ENCODE measurements around the gene COMTD1. TPM values are rescaled to one million over a fixed set of nuclear protein-coding genes. Genes with fewer than 3 reads are reported as not detected.
A peak's percentile ranks its signal among the peaks of the same experiment; 100 is the strongest.

The COMTD1 gene
- total RNA-seq, 1 donor from 2014 or later = 14.2 TPM

GRCh38 chr10:75210282-75211006 lies 25.3 kb downstream of the COMTD1 start, which contains the start of gene VDAC2:
Gene VDAC2, plus strand, starts transcription at chr10:75210796. Its CDS starts 363 bp downstream, at chr10:75211159.
- Mint-ChIP-seq H3K36me3 (ENCODE audit: unreplicated experiment) (no peaks in the 10 kb centered on the region), H3K9me3 (ENCODE audit: unreplicated experiment) (peaks cover 8% of the 10 kb centered on the region), H3K27ac (ENCODE audit: unreplicated experiment) (peak within 1 kb of the TSS; percentile 100), H3K4me1 (ENCODE audit: low read depth, unreplicated experiment) (peaks cover 7% of the 10 kb centered on the region), H3K27me3 (ENCODE audit: unreplicated experiment) (peaks cover 6% of the 10 kb centered on the region), H3K4me3 (ENCODE audit: unreplicated experiment) (peak within 1 kb of the TSS; percentile 99)
- peak; percentile 94 for DNase-seq
- no peak for TF ChIP-seq CTCF (IDR thresholded peaks at IDR 0.05; ENCODE audit: partially characterized antibody, unreplicated experiment)

- H3K27me3 Mint-ChIP-seq (ENCODE audit: unreplicated experiment) = peaks cover 6% of the 10 kb centered on the region
- H3K4me1 Mint-ChIP-seq (ENCODE audit: low read depth, unreplicated experiment) = peaks cover 7% of the 10 kb centered on the region
- no peak for TF ChIP-seq CTCF (IDR thresholded peaks at IDR 0.05; ENCODE audit: partially characterized antibody, unreplicated experiment)
- no peaks in the 10 kb centered on the region for H3K36me3 Mint-ChIP-seq (ENCODE audit: unreplicated experiment)
- H3K4me3 Mint-ChIP-seq (ENCODE audit: unreplicated experiment) = peak overlapping the region; percentile 99
- H3K27ac Mint-ChIP-seq (ENCODE audit: unreplicated experiment) = peak overlapping the region; percentile 100
- H3K9me3 Mint-ChIP-seq (ENCODE audit: unreplicated experiment) = peaks cover 8% of the 10 kb centered on the region
- DNase-seq = peak; percentile 48
Measured at GRCh38 chr10:75209921-75210281, 25.9 kb downstream of the COMTD1 start.

- peaks cover 8% of the 10 kb centered on the region for H3K9me3 Mint-ChIP-seq (ENCODE audit: unreplicated experiment)
- TF ChIP-seq CTCF (IDR thresholded peaks at IDR 0.05; ENCODE audit: partially characterized antibody, unreplicated experiment) = no peak
- peaks cover 7% of the 10 kb centered on the region for H3K4me1 Mint-ChIP-seq (ENCODE audit: low read depth, unreplicated experiment)
- H3K27ac Mint-ChIP-seq (ENCODE audit: unreplicated experiment) = peak overlapping the region; percentile 100
- no peak for DNase-seq
- H3K36me3 Mint-ChIP-seq (ENCODE audit: unreplicated experiment) = no peaks in the 10 kb centered on the region
- H3K27me3 Mint-ChIP-seq (ENCODE audit: unreplicated experiment) = peaks cover 6% of the 10 kb centered on the region
- H3K4me3 Mint-ChIP-seq (ENCODE audit: unreplicated experiment) = peak overlapping the region; percentile 99
Measured at GRCh38 chr10:75209086-75209920, 26.5 kb downstream of the COMTD1 start.

- peaks cover 8% of the 10 kb centered on the region for H3K9me3 Mint-ChIP-seq (ENCODE audit: unreplicated experiment)
- no peak for DNase-seq
- no peak for TF ChIP-seq CTCF (IDR thresholded peaks at IDR 0.05; ENCODE audit: partially characterized antibody, unreplicated experiment)
- H3K27ac Mint-ChIP-seq (ENCODE audit: unreplicated experiment) = no peak overlapping the region
- H3K36me3 Mint-ChIP-seq (ENCODE audit: unreplicated experiment) = no peaks in the 10 kb centered on the region
- peaks cover 7% of the 10 kb centered on the region for H3K4me1 Mint-ChIP-seq (ENCODE audit: low read depth, unreplicated experiment)
- H3K4me3 Mint-ChIP-seq (ENCODE audit: unreplicated experiment) = no peak overlapping the region
- peaks cover 6% of the 10 kb centered on the region for H3K27me3 Mint-ChIP-seq (ENCODE audit: unreplicated experiment)
Measured at GRCh38 chr10:75208181-75208580, 27.6 kb downstream of the COMTD1 start.

GRCh38 chr10:75207857-75208144 lies 28.0 kb downstream of the COMTD1 start:
- Mint-ChIP-seq H3K4me3 (ENCODE audit: unreplicated experiment) (no peak overlapping the region), H3K27me3 (ENCODE audit: unreplicated experiment) (peaks cover 6% of the 10 kb centered on the region), H3K27ac (ENCODE audit: unreplicated experiment) (no peak overlapping the region), H3K36me3 (ENCODE audit: unreplicated experiment) (no peaks in the 10 kb centered on the region), H3K4me1 (ENCODE audit: low read depth, unreplicated experiment) (peaks cover 7% of the 10 kb centered on the region), H3K9me3 (ENCODE audit: unreplicated experiment) (peaks cover 8% of the 10 kb centered on the region)
- TF ChIP-seq CTCF (IDR thresholded peaks at IDR 0.05; ENCODE audit: partially characterized antibody, unreplicated experiment) = no peak
- DNase-seq = no peak

Data from glutamatergic neuron (in vitro differentiated cells).